Neutrophil (primary cell): ENCODE measurements around the gene CYP2W1.

Experiments used
- H3K27ac ChIP-seq: fragments of 200-600 bp; sonication (generic); 2 replicates; pipeline ENCODE4 v1.5.1; 2016; ENCODE audit warnings: mild to moderate bottlenecking, moderate library complexity
- H3K27me3 ChIP-seq: fragments of 200-600 bp; sonication (generic); 2 replicates; pipeline ENCODE4 v1.6.0; 2016; ENCODE audit warnings: mild to moderate bottlenecking
- H3K36me3 ChIP-seq: fragments of 200-600 bp; sonication (generic); 2 replicates; pipeline ENCODE4 v1.5.1; 2017
- H3K4me1 ChIP-seq, 2 experiments: fragments of 200-600 bp in 1 of 2; sonication (generic) in 1 of 2; 1 replicate in 1 of 2; 2 replicates in 1 of 2; pipeline versions ENCODE4 v1.5.1 to v1.6.1; 2013 to 2016; ENCODE audit warnings: low read depth in 1 of 2, low read length in 1 of 2, mild to moderate bottlenecking in 1 of 2, moderate library complexity in 1 of 2; ENCODE audit not compliant: control insufficient read depth in 1 of 2, insufficient read depth in 1 of 2
- H3K4me3 ChIP-seq, 2 experiments: fragments of 200-600 bp in 1 of 2; sonication (generic) in 1 of 2; 1 replicate in 1 of 2; 2 replicates in 1 of 2; pipeline ENCODE4 v1.5.1; 2013 to 2016; ENCODE audit warnings: low read depth in 1 of 2, low read length in 1 of 2, mild to moderate bottlenecking in 1 of 2, moderate library complexity in 1 of 2
- H3K9me3 ChIP-seq: fragments of 200-600 bp; sonication (generic); 2 replicates; pipeline ENCODE4 v1.5.1; 2016
- TF ChIP-seq, protein P1 (sequence below): fragments of 200-600 bp; sonication (generic); IDR thresholded peaks from 2 replicates; pipeline ENCODE4 v1.5.1; 2016; ENCODE audit warnings: antibody characterized with exemption

Gene CYP2W1

DNA sequence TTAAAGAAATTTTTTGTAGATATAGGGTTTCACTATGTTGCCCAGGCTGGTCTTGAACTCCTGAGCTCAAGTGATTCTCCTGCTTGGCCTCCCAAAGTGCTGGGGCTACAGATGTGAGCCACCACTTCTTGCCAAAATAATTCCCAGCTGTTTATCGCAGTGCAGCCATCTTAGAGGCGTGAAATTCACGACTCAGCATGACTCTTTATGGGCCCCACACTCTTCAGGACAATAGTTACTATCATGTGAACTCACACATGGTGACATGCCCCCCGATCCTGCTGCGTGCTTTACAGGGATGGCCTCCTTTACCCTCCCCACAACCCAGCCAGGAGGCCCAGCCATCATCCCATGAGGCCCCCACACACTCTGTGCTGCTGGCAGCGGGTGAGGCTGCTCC lies 12.2 kb upstream of the CYP2W1 start:
- TF ChIP-seq, protein P1, sequence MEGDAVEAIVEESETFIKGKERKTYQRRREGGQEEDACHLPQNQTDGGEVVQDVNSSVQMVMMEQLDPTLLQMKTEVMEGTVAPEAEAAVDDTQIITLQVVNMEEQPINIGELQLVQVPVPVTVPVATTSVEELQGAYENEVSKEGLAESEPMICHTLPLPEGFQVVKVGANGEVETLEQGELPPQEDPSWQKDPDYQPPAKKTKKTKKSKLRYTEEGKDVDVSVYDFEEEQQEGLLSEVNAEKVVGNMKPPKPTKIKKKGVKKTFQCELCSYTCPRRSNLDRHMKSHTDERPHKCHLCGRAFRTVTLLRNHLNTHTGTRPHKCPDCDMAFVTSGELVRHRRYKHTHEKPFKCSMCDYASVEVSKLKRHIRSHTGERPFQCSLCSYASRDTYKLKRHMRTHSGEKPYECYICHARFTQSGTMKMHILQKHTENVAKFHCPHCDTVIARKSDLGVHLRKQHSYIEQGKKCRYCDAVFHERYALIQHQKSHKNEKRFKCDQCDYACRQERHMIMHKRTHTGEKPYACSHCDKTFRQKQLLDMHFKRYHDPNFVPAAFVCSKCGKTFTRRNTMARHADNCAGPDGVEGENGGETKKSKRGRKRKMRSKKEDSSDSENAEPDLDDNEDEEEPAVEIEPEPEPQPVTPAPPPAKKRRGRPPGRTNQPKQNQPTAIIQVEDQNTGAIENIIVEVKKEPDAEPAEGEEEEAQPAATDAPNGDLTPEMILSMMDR: no peak
- Histone ChIP-seq H3K27ac (no peak overlapping the region), H3K4me3 (no peak overlapping the region), H3K4me1 (peaks cover 33 to 39% of the 10 kb centered on the region in 2 experiments), H3K9me3 (no peaks in the 10 kb centered on the region), H3K36me3 (peaks cover 57% of the 10 kb centered on the region), H3K27me3 (no peaks in the 10 kb centered on the region)

DNA sequence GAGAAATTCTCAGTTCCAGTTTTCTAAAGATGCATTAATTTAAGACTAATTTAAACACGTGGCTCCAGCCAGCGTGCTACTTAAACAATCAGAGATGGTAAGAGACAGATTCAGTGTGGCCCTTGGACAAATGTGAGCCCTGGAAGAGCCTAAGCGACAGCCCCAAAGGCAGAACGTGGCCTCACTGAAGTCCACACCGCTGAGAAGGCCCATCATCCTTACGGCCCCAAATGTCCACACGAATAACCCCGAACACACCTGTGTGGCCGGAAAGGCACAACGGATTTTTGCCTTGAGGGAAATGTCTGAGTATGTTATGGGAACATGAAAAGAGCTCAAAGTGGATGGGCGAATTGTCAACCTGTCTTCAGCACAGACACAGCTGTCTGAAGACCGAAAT lies 10.9 kb upstream of the CYP2W1 start:
- Histone ChIP-seq H3K27ac (no peak overlapping the region), H3K9me3 (no peaks in the 10 kb centered on the region), H3K4me1 (peaks cover 25 to 35% of the 10 kb centered on the region in 2 experiments), H3K36me3 (peaks cover 51% of the 10 kb centered on the region), H3K27me3 (no peaks in the 10 kb centered on the region), H3K4me3 (no peak overlapping the region)
- TF ChIP-seq, protein P1: no peak

DNA sequence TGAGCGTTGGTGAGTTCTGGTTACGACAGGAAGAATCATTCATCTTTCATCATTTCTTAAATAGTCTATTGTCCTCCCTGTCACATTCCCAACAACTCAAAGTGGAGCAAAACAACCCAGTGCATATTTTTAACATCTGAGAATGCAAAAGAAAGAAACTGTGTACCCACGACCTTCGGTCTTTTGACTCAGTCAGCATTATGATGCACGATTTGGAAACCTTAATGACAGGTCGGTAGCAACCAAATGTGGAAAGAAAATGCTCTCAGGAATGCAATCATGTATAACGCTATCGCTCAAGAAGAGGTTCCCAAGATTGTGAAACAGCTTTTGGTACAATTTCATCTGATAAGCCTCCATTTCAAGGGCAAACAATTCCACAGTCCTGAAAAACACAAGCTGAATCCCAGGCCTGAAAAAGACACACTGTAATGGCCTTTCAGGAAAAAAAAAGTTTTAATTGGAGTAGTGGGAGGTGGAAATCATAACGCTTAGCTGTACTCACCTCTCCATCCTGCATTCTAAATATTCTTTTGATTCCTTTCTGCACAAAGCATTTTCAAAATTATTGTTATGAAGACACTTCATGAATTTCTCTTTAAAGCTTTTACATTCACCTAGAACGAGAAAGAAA lies 10.2 kb upstream of the CYP2W1 start:
- TF ChIP-seq, protein P1: no peak
- peak overlapping the region; percentile 94 for H3K27ac ChIP-seq
- no peaks in the 10 kb centered on the region for H3K9me3 ChIP-seq
- H3K27me3 ChIP-seq: no peaks in the 10 kb centered on the region
- H3K36me3 ChIP-seq: peaks cover 45% of the 10 kb centered on the region
- H3K4me1 ChIP-seq: peaks cover 25 to 35% of the 10 kb centered on the region in 2 experiments
- no peak overlapping the region for H3K4me3 ChIP-seq

DNA sequence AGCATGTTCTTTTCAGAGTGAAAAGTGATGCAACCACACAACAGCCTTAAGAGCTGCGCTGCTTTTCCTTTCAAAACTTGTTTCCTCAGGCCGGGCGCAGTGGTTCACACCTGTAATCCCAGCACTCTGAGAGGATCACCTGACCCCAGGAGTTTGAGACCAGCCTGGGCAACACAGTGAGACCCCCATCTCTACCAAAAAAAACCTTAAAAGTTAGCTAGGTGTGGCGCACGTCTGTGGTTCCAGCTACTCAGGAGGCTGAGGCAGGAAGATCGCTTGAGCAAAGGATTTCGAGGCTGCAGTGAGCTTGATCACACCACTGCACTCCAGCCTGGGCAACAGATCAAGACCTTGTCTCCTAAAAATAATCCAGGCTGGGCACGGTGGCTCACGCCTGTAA lies 9.7 kb upstream of the CYP2W1 start:
- TF ChIP-seq, protein P1: no peak
- H3K36me3 ChIP-seq: peaks cover 39% of the 10 kb centered on the region
- no peak overlapping the region for H3K4me3 ChIP-seq
- no peaks in the 10 kb centered on the region for H3K9me3 ChIP-seq
- H3K4me1 ChIP-seq: peaks cover 25 to 35% of the 10 kb centered on the region in 2 experiments
- H3K27ac ChIP-seq: peak overlapping the region; percentile 94
- no peaks in the 10 kb centered on the region for H3K27me3 ChIP-seq

DNA sequence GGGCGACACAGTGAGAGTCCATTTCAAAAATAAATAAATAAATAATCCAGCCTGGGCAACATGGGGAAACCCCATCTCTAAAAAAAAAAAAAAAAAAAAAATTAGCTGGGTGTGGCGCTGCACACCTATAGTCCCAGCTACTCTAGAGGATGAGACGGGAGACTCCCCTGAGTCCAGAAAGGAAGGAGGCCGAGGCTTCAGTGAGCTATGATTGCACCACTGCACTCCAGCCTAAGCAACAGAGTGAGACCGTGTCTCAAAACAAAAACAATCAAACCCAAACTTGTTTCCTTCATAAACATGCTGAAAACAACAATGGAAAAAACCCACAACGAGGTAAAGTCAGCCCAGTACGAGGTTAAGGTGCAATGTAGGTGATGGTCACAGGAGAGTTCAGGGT lies 8.8 kb upstream of the CYP2W1 start:
- TF ChIP-seq, protein P1: no peak
- Histone ChIP-seq H3K36me3 (peaks cover 34% of the 10 kb centered on the region), H3K27me3 (no peaks in the 10 kb centered on the region), H3K27ac (peak overlapping the region; percentile 94), H3K9me3 (no peaks in the 10 kb centered on the region), H3K4me3 (peak overlapping the region; percentile 93 to 100), H3K4me1 (peaks cover 17 to 28% of the 10 kb centered on the region in 2 experiments)
